Upper lobe of left lung (tissue), 6 donors: ENCODE results near the gene MAFF. TPM values are rescaled to one million over a fixed set of nuclear protein-coding genes. Genes with fewer than 3 reads are reported as not detected.

Experiments used
- ATAC-seq, 2 donors: fragments of 200-7000 bp; cut with Tn5 transposase; one replicate each; pipeline ENCODE4 v1.9.1; 2022; ENCODE audit warnings: mild to moderate bottlenecking in 2 of 2, moderate library complexity in 2 of 2; ENCODE audit not compliant: low FRiP score in 2 of 2
- DNase-seq, 2 donors: peaks; one replicate each; pipeline ENCODE4 v3.0.0-alpha.2; 2019 to 2020
- H3K27ac ChIP-seq, 4 donors: fragments of 200-600 bp; sonication (generic); one replicate each; pipeline ENCODE4 v1.5.1; 2016 to 2019
- H3K27me3 ChIP-seq, 4 donors: fragments of 200-600 bp; sonication (generic); one replicate each; pipeline ENCODE4 v1.5.1; 2017 to 2019
- H3K36me3 ChIP-seq, 4 donors: fragments of 200-600 bp; sonication (generic); one replicate each; pipeline ENCODE4 v1.5.1; 2016 to 2019
- H3K4me1 ChIP-seq, 4 donors: fragments of 200-600 bp; sonication (generic); one replicate each; pipeline ENCODE4 v1.5.1; 2018 to 2019
- H3K4me3 ChIP-seq, 4 donors: fragments of 200-600 bp; sonication (generic); one replicate each; pipeline ENCODE4 v1.5.1; 2017 to 2019; ENCODE audit warnings: mild to moderate bottlenecking in 2 of 4, moderate library complexity in 1 of 4
- H3K9me3 ChIP-seq, 4 donors: fragments of 200-600 bp; sonication (generic); one replicate each; pipeline ENCODE4 v1.5.1; 2018 to 2019
- EP300 ChIP-seq, 4 donors: sonication (generic); formaldehyde crosslinking; IDR thresholded peaks; one replicate each; pipeline ENCODE4 v1.5.1; 2017; ENCODE audit warnings: antibody characterized with exemption in 4 of 4, control low read depth in 2 of 4
- POLR2A ChIP-seq, 4 donors: fragments of 450-650 bp; IDR thresholded peaks; one replicate each; pipeline ENCODE4 v1.5.1; 2016 to 2017; ENCODE audit warnings: antibody characterized with exemption in 4 of 4, mild to moderate bottlenecking in 2 of 4
- POLR2AphosphoS5 ChIP-seq, 2 donors: sonication (generic); formaldehyde crosslinking; IDR thresholded peaks; one replicate each; pipeline ENCODE4 v1.5.1; 2017; ENCODE audit warnings: antibody characterized with exemption in 2 of 2
- WGBS, 2 donors: methylation state at CpG; one replicate each; pipeline ENCODE4 v1.1.5; 2017 to 2018; 5-methylcytosine and 5-hydroxymethylcytosine counted together
- total RNA-seq, 6 donors: library from RNA; depleted of rRNA in 4 of 6; stranded (reverse); fragments of >200 nt in 4 of 6; gene quantifications; one replicate each; pipeline versions ENCODE4 v1.1.0 to v1.2.1, GENCODE V29; 2016 to 2021
- TF ChIP-seq, protein P1 (sequence below), 6 experiments: fragments of 450-650 bp in 4 of 6; fragments of 200-600 bp in 2 of 6; sonication (generic) in 2 of 6; IDR thresholded peaks; one replicate each; pipeline ENCODE4 v1.5.1; 2016 to 2019; ENCODE audit warnings: antibody characterized with exemption in 6 of 6
- donor health status: DM: no; HTN: no; CAD: no; lungs with moderate emphysema.
- donor health status: DM: no; HTN: yes; CAD: no; lungs with severe emphysema.

MAFF gene
- total RNA-seq, 6 donors from 2014 or later = 25.1 to 75.7 (median 44.5) TPM

DNA sequence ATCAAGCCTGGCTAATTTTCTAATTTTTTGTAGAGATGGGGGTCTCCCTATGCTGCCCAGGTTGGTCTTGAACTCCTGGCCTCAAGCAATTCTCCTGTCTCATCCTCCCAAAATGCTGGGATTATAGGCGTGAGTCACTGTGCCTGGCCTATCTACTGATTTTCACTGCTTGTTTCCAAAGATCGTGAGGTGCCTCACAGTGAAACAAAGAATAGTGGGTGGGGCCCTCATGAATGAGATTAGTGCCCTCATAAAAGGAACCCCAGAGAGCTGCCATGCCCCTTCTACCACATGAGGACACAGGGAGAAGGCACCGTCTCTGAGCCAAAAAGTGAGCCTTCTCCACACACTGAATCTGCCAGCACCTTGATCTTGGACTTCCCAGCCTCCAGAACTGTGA is 47.5 kb downstream of the MAFF start:
- no peak for DNase-seq
- no peak overlapping the region for H3K27ac ChIP-seq
- 88 to 93% methylated on average over 3 of the region's 3 CpGs for WGBS, 2 donors
- ATAC-seq = no peak
- no peaks in the 10 kb centered on the region for H3K9me3 ChIP-seq
- no peak for TF ChIP-seq EP300 (IDR thresholded peaks at IDR 0.05)
- no peak for TF ChIP-seq POLR2AphosphoS5 (IDR thresholded peaks at IDR 0.05)
- TF ChIP-seq, protein P1, sequence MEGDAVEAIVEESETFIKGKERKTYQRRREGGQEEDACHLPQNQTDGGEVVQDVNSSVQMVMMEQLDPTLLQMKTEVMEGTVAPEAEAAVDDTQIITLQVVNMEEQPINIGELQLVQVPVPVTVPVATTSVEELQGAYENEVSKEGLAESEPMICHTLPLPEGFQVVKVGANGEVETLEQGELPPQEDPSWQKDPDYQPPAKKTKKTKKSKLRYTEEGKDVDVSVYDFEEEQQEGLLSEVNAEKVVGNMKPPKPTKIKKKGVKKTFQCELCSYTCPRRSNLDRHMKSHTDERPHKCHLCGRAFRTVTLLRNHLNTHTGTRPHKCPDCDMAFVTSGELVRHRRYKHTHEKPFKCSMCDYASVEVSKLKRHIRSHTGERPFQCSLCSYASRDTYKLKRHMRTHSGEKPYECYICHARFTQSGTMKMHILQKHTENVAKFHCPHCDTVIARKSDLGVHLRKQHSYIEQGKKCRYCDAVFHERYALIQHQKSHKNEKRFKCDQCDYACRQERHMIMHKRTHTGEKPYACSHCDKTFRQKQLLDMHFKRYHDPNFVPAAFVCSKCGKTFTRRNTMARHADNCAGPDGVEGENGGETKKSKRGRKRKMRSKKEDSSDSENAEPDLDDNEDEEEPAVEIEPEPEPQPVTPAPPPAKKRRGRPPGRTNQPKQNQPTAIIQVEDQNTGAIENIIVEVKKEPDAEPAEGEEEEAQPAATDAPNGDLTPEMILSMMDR (IDR thresholded peaks at IDR 0.05) = no peak
- no peak for TF ChIP-seq POLR2A (IDR thresholded peaks at IDR 0.05)
- no peak overlapping the region for H3K4me3 ChIP-seq
- peaks cover 14 to 45% (median 26%) of the 10 kb centered on the region in 4 donors for H3K4me1 ChIP-seq
- no peaks in the 10 kb centered on the region for H3K27me3 ChIP-seq
- peaks cover 8 to 41% (median 36%) of the 10 kb centered on the region in 4 donors for H3K36me3 ChIP-seq

- H3K4me3 ChIP-seq = no peak overlapping the region
- H3K27ac ChIP-seq = peak overlapping the region in 2 of 4 donors; percentile 28 to 54
- no peaks in the 10 kb centered on the region for H3K27me3 ChIP-seq
- TF ChIP-seq POLR2AphosphoS5 (IDR thresholded peaks at IDR 0.05) (no peak), EP300 (IDR thresholded peaks at IDR 0.05) (no peak)
- TF ChIP-seq, protein P1 (IDR thresholded peaks at IDR 0.05) = no peak
- WGBS, 2 donors = 93 to 95% methylated on average over 25 of the region's 25 CpGs
- peak in 1 of 2 donors; percentile 75 for DNase-seq
- H3K36me3 ChIP-seq = peaks cover 8 to 34% (median 29%) of the 10 kb centered on the region in 4 donors
- no peaks in the 10 kb centered on the region for H3K9me3 ChIP-seq
- H3K4me1 ChIP-seq = peaks cover 14 to 41% (median 26%) of the 10 kb centered on the region in 4 donors
- ATAC-seq = no peak
Observed at GRCh38 chr22:38249803-38250642, 48.2 kb downstream of the MAFF start.

GRCh38 chr22:38250643-38251340 is 49.0 kb downstream of the MAFF start:
- Histone ChIP-seq H3K4me1 (peaks cover 14 to 41% (median 26%) of the 10 kb centered on the region in 4 donors), H3K27me3 (no peaks in the 10 kb centered on the region), H3K4me3 (no peak overlapping the region), H3K27ac (peak overlapping the region in 2 of 4 donors; percentile 28 to 54), H3K9me3 (no peaks in the 10 kb centered on the region), H3K36me3 (peaks cover 4 to 26% (median 21%) of the 10 kb centered on the region in 4 donors)
- ATAC-seq (no peak), DNase-seq (no peak)
- WGBS, 2 donors = 59 to 63% methylated on average over 13 of the region's 13 CpGs
- TF ChIP-seq POLR2A (IDR thresholded peaks at IDR 0.05) (no peak), EP300 (IDR thresholded peaks at IDR 0.05) (no peak), POLR2AphosphoS5 (IDR thresholded peaks at IDR 0.05) (no peak)

- DNase-seq (no peak), ATAC-seq (no peak)
- H3K4me1 ChIP-seq = peaks cover 15 to 41% (median 25%) of the 10 kb centered on the region in 4 donors
- H3K27me3 ChIP-seq = no peaks in the 10 kb centered on the region
- H3K4me3 ChIP-seq = no peak overlapping the region
- no peak for TF ChIP-seq POLR2A (IDR thresholded peaks at IDR 0.05)
- TF ChIP-seq POLR2AphosphoS5 (IDR thresholded peaks at IDR 0.05) = no peak
- TF ChIP-seq EP300 (IDR thresholded peaks at IDR 0.05) = no peak
- TF ChIP-seq, protein P1 (IDR thresholded peaks at IDR 0.05) = no peak
- H3K9me3 ChIP-seq = no peaks in the 10 kb centered on the region
- peak overlapping the region in 2 of 4 donors; percentile 28 to 54 for H3K27ac ChIP-seq
- WGBS, 2 donors = 60 to 86% methylated on average over 3 to 7 of the region's 7 CpGs
- peaks cover 0 to 21% (median 16%) of the 10 kb centered on the region in 4 donors for H3K36me3 ChIP-seq
Observed at GRCh38 chr22:38251341-38251692, 49.5 kb downstream of the MAFF start.

GRCh38 chr22:38255697-38256096 is 53.9 kb downstream of the MAFF start:
- 90 to 95% methylated on average over 2 of the region's 2 CpGs for WGBS, 2 donors
- peaks cover 43 to 65% (median 58%) of the 10 kb centered on the region in 4 donors for H3K4me1 ChIP-seq

More at GRCh38 chr22:38255697-38256096, 53.9 kb downstream of the MAFF start:
- TF ChIP-seq POLR2A (IDR thresholded peaks at IDR 0.05) (no peak), EP300 (IDR thresholded peaks at IDR 0.05) (no peak), POLR2AphosphoS5 (IDR thresholded peaks at IDR 0.05) (no peak)
- no peak overlapping the region for H3K4me3 ChIP-seq
- no peaks in the 10 kb centered on the region for H3K27me3 ChIP-seq
- H3K36me3 ChIP-seq = no peaks in the 10 kb centered on the region
- no peaks in the 10 kb centered on the region for H3K9me3 ChIP-seq
- DNase-seq (no peak), ATAC-seq (no peak)
- H3K27ac ChIP-seq = peak overlapping the region in 3 of 4 donors; percentile 26 to 77 (median 58)
